AG04449 (cell line): ENCODE results near the gene PTCH2.

ENCODE experiments used
- CTCF ChIA-PET: fragments of 350-600 bp; formaldehyde crosslinking; extraction: SDS; loops from one replicate; lab custom pipeline; 2021; ENCODE audit warnings: antibody characterized with exemption; lab: Yijun Ruan, JAX
- POLR2A ChIA-PET: fragments of 400-600, 350-600 bp; formaldehyde crosslinking; extraction: SDS; loops from one replicate; lab custom pipeline; 2020; ENCODE audit warnings: antibody characterized with exemption, inconsistent platforms; lab: Yijun Ruan, JAX
- DNase-seq: peaks from one replicate; pipeline ENCODE4 v3.0.0-alpha.2; 2010; ENCODE audit warnings: low read depth, low spot score
- H3K4me3 ChIP-seq: 2 replicates; pipeline ENCODE4 v1.5.1; 2011; ENCODE audit warnings: low read depth, mild to moderate bottlenecking, control low read depth, low read length
- CTCF ChIP-seq: IDR thresholded peaks from one replicate; pipeline ENCODE4 v1.5.1; 2011; ENCODE audit warnings: mild to moderate bottlenecking, moderate library complexity, low read length, control low read depth, inconsistent platforms; ENCODE audit not compliant: insufficient read depth; ENCODE audit errors: missing control alignments

The PTCH2 gene

GRCh38 chr1:44810101-44810761 is 32.8 kb downstream of the PTCH2 start:
- TF ChIP-seq CTCF, result no peak
- H3K4me3 ChIP-seq, result peak overlapping the region; percentile 8; the same call in 1 of the 2 replicates
- ChIA-PET CTCF (interaction anchor here (1.3 to 3.0 kb wide), 5 partner anchors 9 to 204 kb away, joined by 5 to 32 read pairs (median 9); partner anchors contain the start of gene PLK3), POLR2A (interaction anchor here (0.6 to 4.9 kb wide), 9 partner anchors 8 to 200 kb away, joined by 3 to 69 read pairs (median 8); partner anchors contain the start of genes PLK3 and RPS8)
- DNase-seq, result no peak

DNA sequence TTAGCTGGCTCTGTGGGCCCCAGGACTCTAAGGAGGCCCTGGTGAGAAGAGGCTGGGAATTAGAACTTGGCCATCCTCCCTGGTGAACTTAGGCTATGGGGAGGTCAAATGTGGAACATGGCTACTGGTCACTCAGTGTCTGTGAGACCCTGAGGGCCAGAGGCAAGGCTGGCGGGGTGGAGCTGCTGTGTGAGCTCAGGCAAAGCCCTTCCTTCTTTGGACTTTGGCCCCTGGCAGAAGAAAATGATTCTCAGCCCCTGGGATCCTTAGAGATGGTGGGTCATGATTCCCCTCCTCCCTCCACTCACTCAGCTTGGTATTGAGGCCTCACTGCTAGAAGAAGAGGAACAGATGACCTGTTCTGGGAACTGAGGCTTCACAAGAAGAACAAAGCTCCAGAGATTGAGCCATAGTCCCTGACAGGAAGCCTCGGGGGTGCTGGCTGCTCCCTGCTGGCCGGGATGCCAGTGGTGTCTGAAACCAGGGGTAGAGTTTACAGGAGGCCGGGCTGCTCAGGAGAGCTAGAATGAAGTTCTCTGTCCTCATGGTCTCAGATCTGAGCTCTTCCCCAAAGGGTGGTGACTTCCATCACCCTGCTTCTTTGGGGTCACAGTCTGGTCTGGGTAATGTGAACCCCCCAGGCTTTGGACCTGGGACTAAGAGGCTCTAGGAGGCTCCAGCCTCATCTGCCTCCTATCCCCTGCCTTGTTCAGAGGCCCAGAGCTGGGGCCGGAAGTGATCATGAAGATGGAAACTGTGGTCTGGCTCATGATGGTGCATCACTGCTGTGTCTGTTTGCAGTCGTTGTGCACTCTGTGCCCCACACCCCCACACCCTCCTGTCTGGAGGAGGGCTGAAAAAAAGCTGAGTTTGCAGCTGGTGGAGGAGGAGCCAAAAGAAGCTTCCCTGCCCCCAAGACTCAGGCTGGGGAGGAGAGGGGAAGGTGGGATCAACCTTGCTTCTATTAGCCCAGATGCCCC is 33.8 kb downstream of the PTCH2 start:
- ChIA-PET POLR2A (interaction anchor here (0.6 to 4.9 kb wide), 11 partner anchors 9 to 712 kb away, joined by 3 to 69 read pairs (median 4); partner anchors contain the start of genes PLK3, PRDX1, RPS8 and UROD), CTCF (interaction anchor here (1.0 to 3.0 kb wide), 10 partner anchors 8 to 205 kb away, joined by 3 to 32 read pairs (median 8); partner anchors contain the start of genes PLK3 and RNU5D-1)
- peak overlapping the region; percentile 57 for H3K4me3 ChIP-seq
- TF ChIP-seq CTCF, result no peak
- DNase-seq, result peak; percentile 33

GRCh38 chr1:44808063-44808937 is 34.8 kb downstream of the PTCH2 start, which contains the start of gene BTBD19:
Gene BTBD19 (plus strand): TSS chr1:44808523. CDS start chr1:44808821, 298 bp downstream.
- no peak for TF ChIP-seq CTCF
- H3K4me3 ChIP-seq, result peak within 1 kb of the TSS; percentile 57
- ChIA-PET CTCF (interaction anchor here (0.6 to 3.0 kb wide), 11 partner anchors 9 to 206 kb away, joined by 3 to 32 read pairs (median 7); partner anchors contain the start of genes PLK3 and RNU5D-1), POLR2A (interaction anchor here (0.7 to 4.9 kb wide), 11 partner anchors 8 to 839 kb away, joined by 3 to 69 read pairs (median 4); partner anchors contain the start of genes DPH2, PLK3, PRDX1 and RPS8)
- DNase-seq, result peak; percentile 61

DNA sequence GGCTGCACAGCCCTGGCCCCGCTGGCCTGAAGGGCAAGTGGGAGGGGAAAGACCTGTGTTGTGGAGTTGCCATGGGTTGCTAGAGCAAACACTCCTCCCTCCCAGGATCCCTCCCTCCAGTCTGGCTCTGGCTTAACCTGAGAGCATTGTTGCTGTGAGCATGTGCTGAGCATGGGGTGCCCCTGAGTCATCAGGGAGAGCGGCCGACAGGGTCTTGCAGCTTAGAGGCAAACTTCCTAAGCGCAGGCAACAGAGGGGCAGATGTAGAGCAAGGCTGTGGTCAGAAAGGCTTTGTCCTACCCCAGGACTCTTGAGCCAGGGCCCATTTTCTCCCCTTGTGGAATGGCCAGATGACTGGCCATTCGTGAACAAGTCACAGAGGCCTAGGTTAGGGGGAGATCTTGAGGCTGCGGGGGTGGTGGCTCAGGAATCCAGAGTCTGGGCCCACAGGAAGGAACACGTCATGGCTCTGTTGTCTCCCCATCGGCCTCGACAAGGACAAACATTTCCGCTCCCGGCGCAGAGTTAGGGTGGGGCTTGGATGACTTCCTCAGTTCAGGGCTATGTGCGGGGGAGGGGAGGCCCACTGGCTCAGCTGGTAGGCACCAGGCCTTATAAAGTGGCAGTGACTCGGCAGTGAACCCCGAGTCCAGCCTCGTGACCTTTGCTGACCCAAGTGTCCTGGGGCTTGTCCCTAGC is 35.5 kb downstream of the PTCH2 start:
- peak; percentile 98 for DNase-seq
- TF ChIP-seq CTCF, result no peak
- peak overlapping the region; percentile 33; the same call in 1 of the 2 replicates for H3K4me3 ChIP-seq
- CTCF ChIA-PET, result interaction anchor here (0.6 to 3.0 kb wide), 6 partner anchors 8 to 76 kb away, joined by 3 to 32 read pairs (median 6); partner anchors contain the start of genes PLK3 and RNU5D-1
- POLR2A ChIA-PET, result interaction anchor here (0.7 to 4.9 kb wide), 10 partner anchors 7 to 838 kb away, joined by 3 to 69 read pairs (median 4); partner anchors contain the start of genes DPH2, PLK3, PRDX1 and RPS8
